ENCODE measurements around the gene PHF21A. TPM values are rescaled to one million over a fixed set of nuclear protein-coding genes. Genes with fewer than 3 reads are reported as not detected.

Gene PHF21A
- polyA plus RNA-seq, 3 donors = 6.2 to 95.2 (median 14.0) TPM

DNA sequence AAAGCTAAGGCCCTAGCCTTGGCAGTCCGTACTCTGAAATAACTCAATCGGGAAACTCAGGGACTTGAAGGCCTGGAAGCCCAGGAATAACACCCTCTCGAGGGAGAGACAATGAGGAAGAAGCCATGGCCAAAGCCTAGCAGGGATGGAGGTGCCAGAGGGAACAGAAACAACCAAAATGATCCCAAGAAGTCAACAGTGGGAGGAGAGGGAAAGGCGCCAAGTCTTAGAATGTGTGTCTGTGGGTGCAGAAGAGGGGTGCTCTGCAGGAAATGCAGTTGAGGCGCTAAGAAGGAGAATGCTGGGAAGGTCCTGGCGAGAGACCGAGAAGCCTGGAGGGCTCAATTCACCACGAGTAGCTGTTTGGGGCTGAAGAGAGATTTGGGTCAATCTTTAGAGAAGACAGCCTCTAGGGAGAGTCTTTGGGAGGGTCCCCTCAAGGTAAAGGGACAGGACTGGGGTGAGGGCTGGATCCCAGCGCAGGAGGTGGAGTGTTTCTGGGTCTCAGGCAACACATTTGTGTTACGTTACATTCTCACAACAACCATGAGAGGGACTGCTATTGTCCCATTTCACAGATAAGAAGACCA lies 236.6 kb downstream of the PHF21A start:
- Mint-ChIP-seq H3K9me3 (peaks cover 0 to 5% (median 0%) of the 10 kb centered on the region in 7 donors), H3K27me3 (ENCODE audit: low read depth in 3 of 3) (peaks cover 16 to 43% (median 29%) of the 10 kb centered on the region in 3 donors), H3K27ac (no peak overlapping the region), H3K36me3 (peaks cover 25 to 27% of the 10 kb centered on the region in 2 donors), H3K4me3 (peak overlapping the region; percentile 64 to 89), H3K4me1 (peaks cover 3% of the 10 kb centered on the region)
- no peaks in the 10 kb centered on the region for H3K9me3 ChIP-seq (replicated peaks in 1 of 2; ENCODE audit: control insufficient read depth in 1 of 2, insufficient read depth in 1 of 2, low read length in 2 of 2)
- H3K4me2 ChIP-seq (replicated peaks; ENCODE audit: extremely low read depth, low read length, poor library complexity, severe bottlenecking) = no peak overlapping the region
- no peaks in the 10 kb centered on the region for H3K79me2 ChIP-seq (ENCODE audit: insufficient read depth, low read length)
- H3K4me3 ChIP-seq (replicated peaks in 1 of 3; ENCODE audit: low read depth in 2 of 3, low read length in 3 of 3) = no peak overlapping the region
- H3K36me3 ChIP-seq (replicated peaks in 1 of 2; ENCODE audit: control insufficient read depth in 1 of 2, insufficient read depth in 2 of 2, low read length in 2 of 2) = peaks cover 28 to 29% of the 10 kb centered on the region in 2 donors
- TF ChIP-seq, protein P1, sequence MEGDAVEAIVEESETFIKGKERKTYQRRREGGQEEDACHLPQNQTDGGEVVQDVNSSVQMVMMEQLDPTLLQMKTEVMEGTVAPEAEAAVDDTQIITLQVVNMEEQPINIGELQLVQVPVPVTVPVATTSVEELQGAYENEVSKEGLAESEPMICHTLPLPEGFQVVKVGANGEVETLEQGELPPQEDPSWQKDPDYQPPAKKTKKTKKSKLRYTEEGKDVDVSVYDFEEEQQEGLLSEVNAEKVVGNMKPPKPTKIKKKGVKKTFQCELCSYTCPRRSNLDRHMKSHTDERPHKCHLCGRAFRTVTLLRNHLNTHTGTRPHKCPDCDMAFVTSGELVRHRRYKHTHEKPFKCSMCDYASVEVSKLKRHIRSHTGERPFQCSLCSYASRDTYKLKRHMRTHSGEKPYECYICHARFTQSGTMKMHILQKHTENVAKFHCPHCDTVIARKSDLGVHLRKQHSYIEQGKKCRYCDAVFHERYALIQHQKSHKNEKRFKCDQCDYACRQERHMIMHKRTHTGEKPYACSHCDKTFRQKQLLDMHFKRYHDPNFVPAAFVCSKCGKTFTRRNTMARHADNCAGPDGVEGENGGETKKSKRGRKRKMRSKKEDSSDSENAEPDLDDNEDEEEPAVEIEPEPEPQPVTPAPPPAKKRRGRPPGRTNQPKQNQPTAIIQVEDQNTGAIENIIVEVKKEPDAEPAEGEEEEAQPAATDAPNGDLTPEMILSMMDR (IDR thresholded peaks at IDR 0.05) = no peak
- no peak overlapping the region for H2AFZ ChIP-seq (ENCODE audit: insufficient read depth, low read depth, low read length, poor library complexity, severe bottlenecking)
- intact Hi-C loops (cut with micrococcal nuclease) = no loop called here
- H4K20me1 ChIP-seq (ENCODE audit: insufficient read depth, low read length) = peaks cover 25% of the 10 kb centered on the region
- WGBS (ENCODE audit: insufficient coverage) = 93% methylated on average over 8 of the region's 10 CpGs
- peaks cover 5 to 6% of the 10 kb centered on the region in 2 donors for H3K4me1 ChIP-seq (ENCODE audit: control insufficient read depth in 1 of 2, insufficient read depth in 2 of 2, low read length in 2 of 2)
- H3K9ac ChIP-seq (ENCODE audit: insufficient read depth, low read length, poor library complexity, severe bottlenecking) = no peak overlapping the region
- DNase-seq = no peak
- no peak overlapping the region for H3K27ac ChIP-seq (ENCODE audit: low read depth in 1 of 2, low read length in 2 of 2)
- peaks cover 14 to 26% of the 10 kb centered on the region in 2 donors for H3K27me3 ChIP-seq (ENCODE audit: control insufficient read depth in 2 of 2, insufficient read depth in 2 of 2, low read length in 2 of 2)

Other genes with a start within 250 kb of the PHF21A start
- under 1 TPM in 1 of 3 donors, not detected in 2; 0.93 TPM for gene MAPK8IP1, start 235.8 kb downstream of the PHF21A start, polyA plus RNA-seq
- under 1 TPM in 1 of 3 donors, not detected in 2; 0.37 TPM for gene FREY1, start 214.2 kb downstream of the PHF21A start, polyA plus RNA-seq
- gene PEX16, start 203.6 kb downstream of the PHF21A start, polyA plus RNA-seq = 10 to 100 TPM; 33.8 to 46.1 (median 35.1) TPM
- under 1 TPM in 1 of 3 donors, not detected in 2; 0.12 TPM for gene LARGE2, start 198.8 kb downstream of the PHF21A start, polyA plus RNA-seq
- not detected for gene CREB3L1, start 156.2 kb upstream of the PHF21A start, polyA plus RNA-seq
- gene DGKZ, start 226.0 kb upstream of the PHF21A start, polyA plus RNA-seq = 100 to 1,000 TPM in 1 of 3 donors, 10 to 100 TPM in 2; 30.4 to 217 (median 33.4) TPM

Data from CD14-positive monocyte (primary cell).